Measurements from ENCODE around the gene GTPBP4. TPM values are rescaled to one million over a fixed set of nuclear protein-coding genes. Genes with fewer than 3 reads are reported as not detected.
A peak's percentile ranks its signal among the peaks of the same experiment; 100 is the strongest.

GTPBP4 gene
- total and polyA plus RNA-seq, 2 of the 8 experiments (the other 6 are each of a cell fraction or from before 2014, with no cell fraction given): 16.9 to 98.1 TPM

- peaks cover 3% of the 10 kb centered on the region; the same call in 1 of the 2 replicates for H3K79me1 ChIP-seq (ENCODE audit: low read depth, low read length)
- peak overlapping the region in 1 of 4 experiments; percentile 91; a peak in 2 of 7 replicates for H3K9ac ChIP-seq (replicated peaks in 1 of 4; ENCODE audit: extremely low read depth in 1 of 4, low read depth in 3 of 4, low read length in 3 of 4)
- peak overlapping the region; percentile 21 for H4K5ac ChIP-seq (ENCODE audit: insufficient read length, low read depth, low read length)
- no peak overlapping the region for H3K56ac ChIP-seq (replicated peaks; ENCODE audit: insufficient read length, low read depth, low read length)
- H3K27ac ChIP-seq (ENCODE audit: low read depth, low read length): no peak overlapping the region
- no peak overlapping the region for H2BK120ac ChIP-seq (replicated peaks; ENCODE audit: low read depth, low read length)
- H4K20me1 ChIP-seq (replicated peaks in 1 of 2; ENCODE audit: control insufficient read depth in 1 of 2, insufficient read depth in 2 of 2, low read length in 2 of 2): peaks cover 6 to 19% of the 10 kb centered on the region in 2 experiments
- no peak overlapping the region for H2BK12ac ChIP-seq (ENCODE audit: low read depth, low read length)
- H3K4me1 ChIP-seq (replicated peaks in 1 of 4; ENCODE audit: control insufficient read depth in 3 of 4, insufficient read depth in 4 of 4, low read length in 3 of 4): peaks cover 2 to 6% (median 3%) of the 10 kb centered on the region in 4 experiments; a peak in 4 of 7 replicates
- FAIRE-seq (no peak), DNase-seq (ENCODE audit: low read depth in 1 of 2, low spot score in 2 of 2) (no peak)
- no peak overlapping the region for H4K8ac ChIP-seq (ENCODE audit: extremely low read depth, insufficient read depth, low read length)
- no peak overlapping the region for H3K18ac ChIP-seq (ENCODE audit: extremely low read depth, low read length)
- H3K4me3 ChIP-seq (ENCODE audit: extremely low read depth in 1 of 4, insufficient read depth in 2 of 4, low read depth in 3 of 4, low read length in 4 of 4): peak overlapping the region; percentile 79 to 98 (median 95)
- no peak overlapping the region for H2AK5ac ChIP-seq (ENCODE audit: low read depth, low read length)
- CTCF ChIA-PET (ENCODE audit: partially characterized antibody): interaction anchor here (0.6 to 0.9 kb wide), 3 partner anchors 33 to 71 kb away, joined by 3 to 5 read pairs (median 3); no protein-coding TSS in a partner anchor
- H2BK15ac ChIP-seq (ENCODE audit: low read length): no peak overlapping the region
- no peaks in the 10 kb centered on the region for H3K9me3 ChIP-seq (ENCODE audit: insufficient read depth in 2 of 2, low read depth in 1 of 2, low read length in 1 of 2)
- H3K79me2 ChIP-seq (ENCODE audit: control insufficient read depth in 1 of 2, insufficient read depth in 2 of 2, low read length in 2 of 2): peaks cover 24 to 79% of the 10 kb centered on the region in 2 experiments
- H3K14ac ChIP-seq (ENCODE audit: insufficient read length): no peak overlapping the region
- no peaks in the 10 kb centered on the region for H3K27me3 ChIP-seq (replicated peaks in 1 of 4; ENCODE audit: control insufficient read depth in 3 of 4, extremely low read depth in 1 of 4, insufficient read depth in 3 of 4, low read length in 3 of 4)
- TF ChIP-seq USF2 (IDR thresholded peaks at IDR 0.05; ENCODE audit: low read length) (no peak), NRF1 (IDR thresholded peaks at IDR 0.05; ENCODE audit: low read depth, low read length) (peak; percentile 37; the same call in 1 of the 2 replicates), CREB1 (IDR thresholded peaks at IDR 0.05) (no peak)
- no peak overlapping the region for H4K91ac ChIP-seq (replicated peaks; ENCODE audit: insufficient read length, low read length)
- no peak overlapping the region for H2BK5ac ChIP-seq (ENCODE audit: low read depth, low read length)
- H3K36me3 ChIP-seq (ENCODE audit: control insufficient read depth in 2 of 4, insufficient read depth in 4 of 4, low read length in 3 of 4): peaks cover 0 to 28% (median 2%) of the 10 kb centered on the region in 4 experiments; a peak in 3 of 8 replicates
- POLR2A ChIA-PET (ENCODE audit: partially characterized antibody): interaction anchor here (0.6 to 2.9 kb wide), 9 partner anchors 9 to 120 kb away, joined by 3 to 22 read pairs (median 4); partner anchors contain the start of gene GTPBP4
- H3K4me2 ChIP-seq (ENCODE audit: insufficient read depth in 1 of 2, low read depth in 2 of 2, low read length in 2 of 2): peak overlapping the region; percentile 75 to 76
- no peak overlapping the region for H2AFZ ChIP-seq (ENCODE audit: low read length)
- H3K23ac ChIP-seq (ENCODE audit: insufficient read length): no peak overlapping the region
- 32% methylated on average over 5 of the region's 5 CpGs; no CpG with 5 or more reads in 1 of the 2 experiments for WGBS, 2 experiments (ENCODE audit: extremely low coverage in 1 of 2, insufficient coverage in 1 of 2, insufficient read length in 1 of 2, insufficient replicate concordance in 2 of 2, low coverage in 1 of 2, low lambda C conversion rate in 2 of 2, missing lambda C conversion rate in 1 of 2)
- no peak overlapping the region for H2BK20ac ChIP-seq (ENCODE audit: low read length)
- no peaks in the 10 kb centered on the region; the same call in 1 of the 2 replicates for H3K23me2 ChIP-seq (ENCODE audit: low read depth, low read length)
- H3K4ac ChIP-seq (replicated peaks; ENCODE audit: insufficient read length, low read depth, low read length): no peak overlapping the region
These were observed 61.9 kb downstream of the GTPBP4 start for GRCh38 chr10:1050145-1050544.

Data from H1 (cell line).